A549 (cell line): Measurements from ENCODE around the gene P2RX5.

ENCODE experiments used
- ATOH8 ChIP-seq: fragments of 250-450 bp; sonication (Bioruptor Pico); IDR thresholded peaks from 2 replicates; pipeline ENCODE4 v1.5.0; 2020; ENCODE audit warnings: low read depth, mild to moderate bottlenecking, moderate library complexity
- BCL3 ChIP-seq: fragments of >200 bp; sonication (Bioruptor Twin); formaldehyde crosslinking; IDR thresholded peaks from 3 replicates; pipeline ENCODE4 v1.6.1; 2016
- CHD4 ChIP-seq: fragments of 200-600 bp; sonication (generic); IDR thresholded peaks from 2 replicates; pipeline ENCODE4 v1.6.1; 2016; ENCODE audit warnings: antibody characterized with exemption, mild to moderate bottlenecking, borderline replicate concordance
- CTCF ChIP-seq: fragments of >200 bp; sonication (Bioruptor Twin); formaldehyde crosslinking; IDR thresholded peaks from 3 replicates; pipeline ENCODE4 v1.5.1; 2016
- HMGXB4 ChIP-seq: fragments of 250-450 bp; sonication (Bioruptor Pico); IDR thresholded peaks from 2 replicates; pipeline ENCODE4 v1.5.0; 2021; ENCODE audit warnings: mild to moderate bottlenecking, moderate library complexity, borderline replicate concordance
- MAFK ChIP-seq: fragments of 450-650 bp; IDR thresholded peaks from 2 replicates; pipeline ENCODE4 v1.6.1; 2014; ENCODE audit not compliant: partially characterized antibody
- MAX ChIP-seq: IDR thresholded peaks from 2 replicates; pipeline ENCODE4 v1.6.1; 2012
- POLR2A ChIP-seq: IDR thresholded peaks from 2 replicates; pipeline ENCODE4 v1.6.1; 2012; ENCODE audit warnings: mild to moderate bottlenecking, low read length
- POLR2AphosphoS2 ChIP-seq: conservative IDR thresholded peaks from 2 replicates; pipeline ENCODE4 v1.6.1; 2012; ENCODE audit warnings: low read length, improper control_type of control experiment, inconsistent platforms
- RAD21 ChIP-seq, 2 experiments: fragments of >200 bp in 1 of 2; sonication (Bioruptor Twin) in 1 of 2; formaldehyde crosslinking in 1 of 2; IDR thresholded peaks in 1 of 2; conservative IDR thresholded peaks in 1 of 2; 2 replicates in 1 of 2; 3 replicates in 1 of 2; pipeline ENCODE4 v1.6.1; 2012 to 2018; ENCODE audit warnings: inconsistent platforms in 1 of 2
- RARB ChIP-seq: fragments of 250-450 bp; sonication (Bioruptor Pico); IDR thresholded peaks from 2 replicates; pipeline ENCODE4 v1.8.0; 2021; ENCODE audit warnings: mild to moderate bottlenecking, moderate library complexity
- RCOR1 ChIP-seq: fragments of 150-350 bp; IDR thresholded peaks from 2 replicates; pipeline ENCODE4 v1.6.1; 2014; ENCODE audit warnings: antibody characterized with exemption, low read length, low read depth
- RFX5 ChIP-seq: fragments of 450-650 bp; IDR thresholded peaks from 2 replicates; pipeline ENCODE4 v1.7.1; 2014; ENCODE audit warnings: antibody characterized with exemption, mild to moderate bottlenecking, moderate library complexity
- TP53 ChIP-seq: fragments of 250-450 bp; sonication (Bioruptor Pico); IDR thresholded peaks from 2 replicates; pipeline ENCODE4 v1.5.0; 2021; ENCODE audit warnings: mild to moderate bottlenecking, moderate library complexity

- TF ChIP-seq CTCF (no peak), MAX (no peak), POLR2A (no peak), HMGXB4 (CRISPR knock-in tag) (no peak), RAD21 (conservative IDR thresholded peaks at IDR 0.05 in 1 of 2, IDR thresholded peaks at IDR 0.05 in 1 of 2) (no peak), RCOR1 (no peak), CHD4 (no peak), MAFK (no peak), RFX5 (no peak), ATOH8 (CRISPR knock-in tag) (no peak), TP53 (CRISPR knock-in tag) (no peak), BCL3 (no peak), RARB (no peak), POLR2AphosphoS2 (no peak)
These were observed 6.5 kb downstream of the P2RX5 start for GRCh38 chr17:3689262-3690093.
